Peyer's patch (tissue), 4 donors: ENCODE results near the gene IGFLR1. TPM values are rescaled to one million over a fixed set of nuclear protein-coding genes. Genes with fewer than 3 reads are reported as not detected.

Experiments
- DNase-seq, 3 donors: peaks; one replicate each; pipeline ENCODE4 v3.0.0-alpha.2; 2017 to 2019
- H3K27ac ChIP-seq, 4 donors: fragments of 200-600 bp; sonication (generic); one replicate each; pipeline ENCODE4 v1.5.1; 2016 to 2019
- H3K27me3 ChIP-seq, 2 donors: fragments of 200-600 bp; sonication (generic); one replicate each; pipeline ENCODE4 v1.5.1; 2019
- H3K36me3 ChIP-seq, 3 donors: fragments of 200-600 bp; sonication (generic); one replicate each; pipeline ENCODE4 v1.5.1; 2016 to 2019
- H3K4me1 ChIP-seq, 4 donors: fragments of 200-600 bp; sonication (generic); one replicate each; pipeline ENCODE4 v1.5.1; 2016 to 2019
- H3K4me3 ChIP-seq, 4 donors: fragments of 200-600 bp; sonication (generic); 1 replicate in 3 of 4; 2 replicates in 1 of 4; pipeline ENCODE4 v1.5.1; 2016 to 2019; ENCODE audit warnings: mild to moderate bottlenecking in 1 of 4
- H3K9me3 ChIP-seq, 4 donors: fragments of 200-600 bp; sonication (generic); one replicate each; pipeline ENCODE4 v1.5.1; 2016 to 2019; ENCODE audit warnings: mild to moderate bottlenecking in 1 of 4
- POLR2A ChIP-seq, 2 donors: fragments of 450-650 bp; IDR thresholded peaks; one replicate each; pipeline ENCODE4 v1.5.1; 2017; ENCODE audit warnings: antibody characterized with exemption in 2 of 2, mild to moderate bottlenecking in 2 of 2, moderate library complexity in 2 of 2
- total RNA-seq, 4 donors: library from RNA; depleted of rRNA; stranded (reverse); fragments of >200 nt; gene quantifications; one replicate each; pipeline ENCODE4 v1.1.0, GENCODE V29; 2016
- TF ChIP-seq, protein P1 (sequence below), 6 experiments: fragments of 450-650 bp in 4 of 6; fragments of 200-600 bp in 2 of 6; sonication (generic) in 1 of 6; IDR thresholded peaks; one replicate each; pipeline ENCODE4 v1.5.1; 2017 to 2019; ENCODE audit warnings: antibody characterized with exemption in 6 of 6, mild to moderate bottlenecking in 3 of 6, moderate library complexity in 1 of 6

Gene IGFLR1
- total RNA-seq, 4 donors from 2014 or later: 8.3 to 14.2 (median 12.3) TPM

DNA sequence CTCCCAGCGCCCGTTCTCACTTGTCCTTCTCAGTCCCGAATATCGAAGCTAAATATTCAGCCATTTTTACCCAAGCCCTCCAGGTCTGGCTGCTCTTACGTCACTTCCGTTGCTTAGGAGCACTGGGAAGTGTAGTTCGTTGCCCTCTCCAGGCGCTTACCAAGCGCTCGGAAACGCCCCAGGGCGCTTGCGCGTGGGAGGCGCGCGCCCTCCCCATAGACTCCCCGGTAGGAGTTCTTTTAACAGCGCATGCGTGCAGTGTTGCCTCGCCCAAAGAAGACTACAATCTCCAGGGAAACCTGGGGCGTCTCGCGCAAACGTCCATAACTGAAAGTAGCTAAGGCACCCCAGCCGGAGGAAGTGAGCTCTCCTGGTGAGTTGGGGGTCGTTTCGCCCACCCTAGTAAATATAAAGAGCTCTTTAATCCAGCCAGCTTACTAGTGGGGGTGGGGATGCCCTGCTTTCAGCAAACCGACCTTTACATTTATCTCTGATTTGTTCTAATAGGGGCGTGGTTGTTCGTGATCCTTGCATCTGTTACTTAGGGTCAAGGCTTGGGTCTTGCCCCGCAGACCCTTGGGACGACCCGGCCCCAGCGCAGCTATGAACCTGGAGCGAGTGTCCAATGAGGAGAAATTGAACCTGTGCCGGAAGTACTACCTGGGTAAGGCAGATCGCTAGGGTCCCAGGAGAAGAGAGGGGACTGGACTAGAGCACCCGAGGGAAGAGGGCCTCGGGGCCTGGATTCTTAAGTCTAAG lies 3.3 kb upstream of the IGFLR1 start, which contains the start of the genes PSENEN and U2AF1L4:
PSENEN (plus strand) TSS at position 324 of the 759 bp plus-strand sequence; CDS start at position 604, 280 bp downstream.
U2AF1L4 (minus strand) TSS at position 91 of the 759 bp plus-strand sequence; CDS start at position 64, 27 bp downstream.
- Histone ChIP-seq H3K27ac (peak within 1 kb of the TSS; percentile 98 to 100 (median 98)), H3K4me3 (peak within 1 kb of the TSS; percentile 63 to 93 (median 78)), H3K4me1 (peaks cover 3 to 37% (median 24%) of the 10 kb centered on the region in 4 donors), H3K9me3 (no peaks in the 10 kb centered on the region), H3K36me3 (peaks cover 0 to 5% (median 0%) of the 10 kb centered on the region in 3 donors), H3K27me3 (no peaks in the 10 kb centered on the region)
- peak in 1 of 2 donors; percentile 47 for TF ChIP-seq POLR2A (IDR thresholded peaks at IDR 0.05)
- TF ChIP-seq, protein P1, sequence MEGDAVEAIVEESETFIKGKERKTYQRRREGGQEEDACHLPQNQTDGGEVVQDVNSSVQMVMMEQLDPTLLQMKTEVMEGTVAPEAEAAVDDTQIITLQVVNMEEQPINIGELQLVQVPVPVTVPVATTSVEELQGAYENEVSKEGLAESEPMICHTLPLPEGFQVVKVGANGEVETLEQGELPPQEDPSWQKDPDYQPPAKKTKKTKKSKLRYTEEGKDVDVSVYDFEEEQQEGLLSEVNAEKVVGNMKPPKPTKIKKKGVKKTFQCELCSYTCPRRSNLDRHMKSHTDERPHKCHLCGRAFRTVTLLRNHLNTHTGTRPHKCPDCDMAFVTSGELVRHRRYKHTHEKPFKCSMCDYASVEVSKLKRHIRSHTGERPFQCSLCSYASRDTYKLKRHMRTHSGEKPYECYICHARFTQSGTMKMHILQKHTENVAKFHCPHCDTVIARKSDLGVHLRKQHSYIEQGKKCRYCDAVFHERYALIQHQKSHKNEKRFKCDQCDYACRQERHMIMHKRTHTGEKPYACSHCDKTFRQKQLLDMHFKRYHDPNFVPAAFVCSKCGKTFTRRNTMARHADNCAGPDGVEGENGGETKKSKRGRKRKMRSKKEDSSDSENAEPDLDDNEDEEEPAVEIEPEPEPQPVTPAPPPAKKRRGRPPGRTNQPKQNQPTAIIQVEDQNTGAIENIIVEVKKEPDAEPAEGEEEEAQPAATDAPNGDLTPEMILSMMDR (IDR thresholded peaks at IDR 0.05): peak in 1 of 6 experiments; percentile 18
- DNase-seq: peak; percentile 95 to 99 (median 96)

DNA sequence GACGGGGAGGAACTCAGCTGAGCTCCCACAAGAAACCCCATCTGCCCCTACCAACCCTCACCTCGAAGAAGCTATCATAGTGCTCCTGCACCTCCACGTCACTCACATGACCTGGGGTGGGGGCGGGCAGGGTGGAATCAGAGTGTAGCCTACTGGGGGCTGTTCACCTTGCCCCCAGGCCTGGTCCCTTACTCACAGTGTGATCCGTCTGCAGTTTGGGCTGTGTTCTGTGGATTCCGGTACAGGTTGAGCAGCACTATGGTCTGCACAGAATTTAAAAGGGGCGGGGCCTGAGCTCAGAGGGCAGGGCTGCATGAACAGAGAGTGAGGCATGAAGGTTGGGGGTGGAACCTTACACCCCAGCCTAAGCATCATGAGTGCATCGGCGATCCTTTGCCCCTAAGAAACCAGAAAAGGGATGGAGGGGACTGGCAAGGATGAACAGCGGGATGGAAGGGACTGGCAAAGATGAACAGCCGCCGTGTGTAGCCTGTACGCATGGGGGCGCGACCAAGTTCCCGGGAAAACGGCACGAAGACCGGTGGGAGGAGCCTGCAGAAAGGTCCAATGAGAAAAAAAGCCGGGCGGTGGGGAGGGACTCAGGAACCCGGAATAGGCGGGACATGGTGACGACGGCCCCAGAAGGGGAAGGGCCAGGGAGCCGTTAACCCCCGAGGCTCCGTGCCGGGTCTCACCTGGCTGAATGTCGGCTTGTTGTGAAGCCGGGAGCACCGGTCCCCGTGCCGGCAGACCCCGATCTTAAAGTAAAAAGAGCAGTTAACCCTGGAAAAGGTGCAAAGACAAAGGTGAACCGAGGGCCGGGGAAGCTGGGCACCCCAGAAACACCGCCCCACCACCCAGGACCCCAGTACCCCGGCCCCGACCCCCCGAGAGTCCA lies 2.4 kb upstream of the IGFLR1 start:
- Histone ChIP-seq H3K27ac (peak overlapping the region; percentile 98 to 100 (median 98)), H3K9me3 (no peaks in the 10 kb centered on the region), H3K27me3 (no peaks in the 10 kb centered on the region), H3K4me1 (peaks cover 3 to 39% (median 27%) of the 10 kb centered on the region in 4 donors), H3K36me3 (peaks cover 0 to 5% (median 0%) of the 10 kb centered on the region in 3 donors), H3K4me3 (peak overlapping the region; percentile 63 to 93 (median 78))
- peak in 1 of 2 donors; percentile 80 for TF ChIP-seq POLR2A (IDR thresholded peaks at IDR 0.05)
- TF ChIP-seq, protein P1 (IDR thresholded peaks at IDR 0.05): peak in 3 of 6 experiments; percentile 30 to 43 (median 40)
- DNase-seq: peak; percentile 95 to 98 (median 95)

DNA sequence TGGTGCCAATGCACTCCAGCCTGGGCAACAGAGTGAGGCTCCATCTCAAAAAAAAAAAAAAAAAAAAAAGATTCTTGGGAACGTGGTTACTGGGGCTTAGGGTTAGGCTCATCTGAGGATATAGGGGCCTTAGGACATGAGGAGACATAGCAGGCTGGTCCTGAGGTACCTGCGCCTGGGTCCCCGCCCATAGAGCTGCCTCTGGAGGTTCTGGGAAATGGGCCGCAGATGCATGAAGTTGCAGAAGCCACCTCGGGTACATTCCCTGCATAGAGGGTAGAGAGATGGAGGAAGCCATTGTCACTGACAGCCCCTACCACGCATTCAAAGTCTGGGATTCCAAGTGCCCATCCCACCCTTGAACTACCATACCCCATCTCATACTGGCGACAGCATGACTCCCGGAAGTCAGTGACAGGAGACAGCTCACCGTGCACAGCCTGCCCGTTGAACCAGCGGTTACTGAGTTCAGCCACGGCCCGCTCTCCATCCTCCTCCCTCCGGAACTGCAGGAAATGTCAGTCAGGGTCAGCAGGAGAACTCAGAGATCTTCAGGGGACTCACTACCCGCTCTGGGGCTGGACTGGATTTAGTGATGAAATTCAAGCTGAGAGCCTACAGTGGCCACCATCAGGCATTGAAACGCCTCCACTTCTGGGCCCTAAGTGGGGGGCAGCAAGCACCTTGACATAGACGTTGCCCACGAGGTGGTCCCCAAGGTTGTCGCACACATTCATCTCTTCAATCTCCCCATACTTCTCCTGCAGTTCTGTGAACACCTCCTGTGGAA lies 1.6 kb upstream of the IGFLR1 start:
- H3K4me3 ChIP-seq: peak overlapping the region; percentile 63 to 93 (median 78)
- H3K27ac ChIP-seq: peak overlapping the region; percentile 98 to 100 (median 98)
- no peak for DNase-seq

DNA sequence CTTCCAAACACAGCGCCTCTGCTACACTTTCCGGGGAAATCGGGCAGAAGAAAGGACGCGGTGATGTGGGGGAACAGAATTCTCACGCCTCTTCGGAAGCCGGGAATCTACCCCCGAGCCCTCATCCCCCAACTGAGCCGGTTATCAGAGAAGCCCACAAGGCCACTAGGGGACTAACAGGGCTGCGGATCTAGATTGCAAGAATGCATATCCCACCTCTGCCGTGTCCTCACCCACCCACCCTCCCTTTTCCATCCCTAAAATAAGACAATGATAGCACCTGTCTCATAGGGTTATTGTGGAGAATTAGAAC lies 1.1 kb downstream of the IGFLR1 start:
- Histone ChIP-seq H3K9me3 (no peaks in the 10 kb centered on the region), H3K4me1 (peaks cover 0 to 31% (median 14%) of the 10 kb centered on the region in 4 donors), H3K4me3 (peak overlapping the region; percentile 53 to 78 (median 66)), H3K36me3 (peaks cover 0 to 36% (median 0%) of the 10 kb centered on the region in 3 donors), H3K27ac (peak overlapping the region; percentile 85 to 98 (median 90)), H3K27me3 (no peaks in the 10 kb centered on the region)
- DNase-seq: no peak
- TF ChIP-seq POLR2A (IDR thresholded peaks at IDR 0.05): no peak
- TF ChIP-seq, protein P1 (IDR thresholded peaks at IDR 0.05): no peak

More for the DNA sequence above, 1.6 kb upstream of the IGFLR1 start:
- Histone ChIP-seq H3K36me3 (peaks cover 0 to 11% (median 0%) of the 10 kb centered on the region in 3 donors), H3K4me1 (peaks cover 0 to 34% (median 22%) of the 10 kb centered on the region in 4 donors), H3K27me3 (no peaks in the 10 kb centered on the region), H3K9me3 (no peaks in the 10 kb centered on the region)
- TF ChIP-seq, protein P1 (IDR thresholded peaks at IDR 0.05): no peak
- no peak for TF ChIP-seq POLR2A (IDR thresholded peaks at IDR 0.05)
